ENCODE measurements around the gene EXOSC10.
"Not testable (repeated sequence)": the region's sequence is repeated elsewhere in the genome, so short reads cannot be mapped to it uniquely, and the experiment has no call there.

Gene EXOSC10

GRCh38 chr1:11107599-11107998, 7.9 kb upstream of the EXOSC10 start:
- no peak for DNase-seq

- no peak for DNase-seq
Observed at GRCh38 chr1:11105586-11105985, 5.9 kb upstream of the EXOSC10 start.

- DNase-seq: no peak
Observed at GRCh38 chr1:11101347-11101746, 1.7 kb upstream of the EXOSC10 start.

- DNase-seq: not testable (repeated sequence)
Observed at GRCh38 chr1:11100806-11101205, 1.1 kb upstream of the EXOSC10 start.

GRCh38 chr1:11100149-11100493, 452 bp upstream of the EXOSC10 start:
- no peak for DNase-seq

GRCh38 chr1:11098931-11099309, 749 bp downstream of the EXOSC10 start:
- no peak for DNase-seq

- not testable (repeated sequence) for DNase-seq
Observed at GRCh38 chr1:11083784-11084183, 15.9 kb downstream of the EXOSC10 start.

- no peak for DNase-seq
Observed at GRCh38 chr1:11080931-11081330, 18.7 kb downstream of the EXOSC10 start.

- DNase-seq: no peak
Observed at GRCh38 chr1:11078631-11079030, 21.0 kb downstream of the EXOSC10 start.

- DNase-seq: peak; percentile 45
Observed at GRCh38 chr1:11073398-11073797, 26.3 kb downstream of the EXOSC10 start.

- DNase-seq: peak; percentile 50
Observed at GRCh38 chr1:11072216-11072917, 27.3 kb downstream of the EXOSC10 start.

- no peak for DNase-seq
Observed at GRCh38 chr1:11071463-11072215, 28.0 kb downstream of the EXOSC10 start.

GRCh38 chr1:11070876-11071275, 28.8 kb downstream of the EXOSC10 start:
- DNase-seq: no peak

- DNase-seq: no peak
Observed at GRCh38 chr1:11068600-11069473, 30.8 kb downstream of the EXOSC10 start.

- DNase-seq: no peak
Observed at GRCh38 chr1:11067716-11068599, 31.7 kb downstream of the EXOSC10 start.

GRCh38 chr1:11065796-11066195, 33.9 kb downstream of the EXOSC10 start:
- no peak for DNase-seq

GRCh38 chr1:11064942-11065341, 34.7 kb downstream of the EXOSC10 start:
- DNase-seq: no peak

- DNase-seq: not testable (repeated sequence)
Observed at GRCh38 chr1:11063937-11064537, 35.6 kb downstream of the EXOSC10 start.

- peak; percentile 90 for DNase-seq
Observed at GRCh38 chr1:11062965-11063401, 36.7 kb downstream of the EXOSC10 start.

GRCh38 chr1:11061652-11062365, 37.9 kb downstream of the EXOSC10 start:
- peak; percentile 24 for DNase-seq
